Cerebellar nuclear complex (tissue), 1 donor: ENCODE data around the gene NR1D1.

Experiments
- DNase-seq, 2 experiments: peaks; one replicate each; lab custom pipeline; 2025; lab: John Stamatoyannopoulos, UW

NR1D1 gene

DNA sequence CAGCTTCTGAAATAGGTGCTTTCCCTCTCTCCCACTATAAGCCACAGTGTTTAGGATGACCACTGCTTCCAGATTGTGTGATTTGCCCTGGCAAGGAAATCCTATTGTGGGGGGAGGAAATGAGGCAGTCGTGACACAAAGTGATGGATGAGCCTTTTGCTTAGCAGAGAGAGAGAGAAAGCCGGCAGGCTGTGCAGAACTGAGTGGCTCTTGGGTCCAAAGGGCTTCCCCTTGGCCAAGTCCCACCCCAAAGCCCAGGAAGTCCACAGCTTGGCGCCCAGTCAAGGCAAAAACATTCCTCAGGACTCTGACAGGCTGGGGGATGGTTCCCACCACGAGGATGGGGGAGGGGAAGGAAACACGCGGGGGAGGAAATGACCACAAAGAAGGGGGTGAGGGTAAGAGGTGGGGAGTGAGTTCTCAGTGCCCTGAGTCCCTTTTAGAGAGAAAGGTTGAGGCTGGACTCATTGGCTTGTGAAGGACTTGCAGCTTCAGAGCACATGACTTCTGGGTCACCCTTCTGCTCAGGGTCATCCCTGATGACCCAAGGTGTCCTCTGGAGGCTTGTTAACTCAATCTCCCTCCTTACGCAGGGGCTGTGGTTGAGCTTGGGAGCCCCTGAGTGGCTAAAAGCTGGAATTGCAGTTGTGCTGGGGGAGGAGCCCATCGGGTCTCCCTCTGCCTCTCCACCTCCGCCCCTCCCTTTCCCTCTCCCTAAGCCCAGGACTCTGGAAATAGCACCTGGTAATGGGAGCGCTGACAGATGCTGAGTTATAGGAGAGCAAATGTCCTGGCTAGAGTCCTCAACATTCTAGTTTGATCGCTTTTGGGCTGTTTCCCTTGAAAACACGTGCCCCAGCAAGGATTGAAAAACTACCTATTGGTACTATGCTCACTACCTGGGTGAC is 11.1 kb upstream of the NR1D1 start:
- DNase-seq = peak in 1 of 2 experiments; percentile 74

DNA sequence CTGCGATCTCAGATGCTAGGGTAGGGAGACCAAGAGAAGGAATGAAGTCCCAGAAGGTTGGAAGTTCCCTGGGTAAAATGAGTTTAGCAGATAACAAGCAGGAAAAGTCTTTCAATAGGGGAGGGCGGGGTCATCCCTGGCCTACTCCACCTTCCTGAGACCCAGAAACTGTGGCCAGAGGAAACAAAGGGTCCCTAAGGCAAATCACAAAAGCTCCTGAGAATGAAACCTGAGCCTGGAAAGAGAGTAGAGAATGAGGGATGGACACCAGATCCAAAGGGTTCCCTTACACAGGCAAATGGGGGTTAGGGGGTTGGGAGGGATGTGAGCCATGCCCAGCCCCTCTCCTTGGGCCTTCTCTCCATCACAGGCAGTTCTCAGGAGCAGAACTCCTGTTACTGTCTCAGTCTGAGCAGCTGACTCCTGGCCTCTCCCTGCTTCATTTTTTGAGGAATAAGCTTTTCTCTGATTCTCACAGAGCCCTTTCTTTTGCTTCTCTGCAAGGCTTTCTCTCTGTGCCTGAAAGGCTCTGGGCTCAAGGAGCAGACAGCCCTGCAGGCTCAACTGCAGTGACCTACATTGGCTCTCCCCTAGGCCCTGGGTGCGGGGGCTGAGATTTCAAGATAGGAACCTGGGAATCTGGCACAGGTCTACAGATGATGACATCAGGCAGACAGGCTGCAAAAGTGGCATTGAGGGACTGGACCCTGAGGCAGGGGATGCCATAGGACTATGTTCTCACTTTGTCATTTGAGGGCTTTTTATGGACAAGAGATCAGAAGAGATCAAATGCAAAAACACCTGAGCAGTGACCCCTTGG is 9.8 kb upstream of the NR1D1 start:
- DNase-seq = no peak

DNA sequence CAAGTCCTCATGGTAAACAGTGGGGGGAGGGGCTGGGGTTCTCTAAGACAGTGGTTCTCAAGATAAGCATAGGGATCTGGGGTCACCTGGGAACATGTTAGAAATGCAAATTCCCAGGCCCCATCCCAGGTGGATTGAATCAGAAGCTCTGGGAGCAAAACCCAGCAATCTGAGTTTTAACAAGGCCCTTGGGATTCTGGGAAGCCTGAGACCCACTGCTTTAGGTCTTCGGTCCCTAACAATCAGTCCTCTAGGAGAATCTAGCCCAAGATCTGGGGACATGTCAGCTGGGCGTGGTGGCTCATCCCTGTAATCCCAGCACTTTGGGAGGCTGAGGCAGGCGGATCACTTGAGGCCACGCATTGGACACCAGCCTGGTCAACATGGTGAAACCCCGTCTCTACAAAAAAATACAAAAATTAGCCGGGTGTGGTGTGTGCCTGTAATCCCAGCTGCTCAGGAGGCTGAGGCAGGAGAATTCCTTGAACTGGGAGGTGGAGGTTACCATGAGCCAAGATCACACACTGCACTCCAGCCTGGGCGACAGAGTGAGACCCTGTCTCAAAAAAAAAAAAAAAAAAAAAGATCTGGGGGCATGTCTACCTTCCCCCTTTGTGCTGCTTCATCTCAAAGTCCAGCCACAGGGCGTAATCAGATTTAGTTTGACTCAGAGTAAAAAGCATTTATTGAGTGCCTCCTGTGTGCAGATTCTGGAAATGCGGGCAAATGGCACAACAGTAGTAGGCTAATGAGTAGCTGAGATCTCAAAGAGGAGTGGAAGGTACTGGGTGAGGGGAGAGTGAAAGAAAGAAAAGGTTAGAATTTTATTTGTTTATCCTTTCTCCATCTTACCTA is 8.8 kb upstream of the NR1D1 start:
- no peak for DNase-seq

DNA sequence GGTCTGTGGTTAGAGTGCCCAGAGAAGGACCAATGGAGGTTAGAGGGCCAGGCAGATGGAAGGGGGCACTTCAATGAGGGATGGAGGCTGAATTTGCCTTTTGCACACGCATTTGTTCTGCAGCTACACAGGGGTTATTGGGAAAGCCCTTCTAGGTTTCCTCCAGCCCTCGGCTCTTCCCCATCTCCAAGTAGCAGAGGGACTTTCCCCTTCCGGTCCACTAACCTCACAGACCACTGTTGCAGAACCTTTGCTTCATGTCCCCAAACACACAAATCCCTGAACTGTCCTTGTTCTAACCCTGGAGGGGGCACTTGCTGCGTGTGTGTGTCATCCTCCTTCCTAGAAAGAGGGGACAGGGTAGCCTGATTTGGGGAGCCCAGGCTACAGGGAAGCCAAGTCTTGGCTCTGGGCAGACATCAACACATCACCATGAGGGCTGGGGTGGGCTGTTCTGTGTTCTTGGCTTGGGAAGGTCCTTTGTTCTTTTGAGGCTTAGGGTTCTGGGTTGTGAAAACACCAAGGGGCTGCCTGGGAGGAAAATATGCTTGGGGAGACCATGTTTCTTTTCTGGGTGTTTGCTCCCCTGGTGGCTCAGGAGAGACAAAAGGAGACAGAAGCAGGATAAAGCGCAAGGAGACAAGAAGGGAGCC is 7.3 kb upstream of the NR1D1 start:
- no peak for DNase-seq

DNA sequence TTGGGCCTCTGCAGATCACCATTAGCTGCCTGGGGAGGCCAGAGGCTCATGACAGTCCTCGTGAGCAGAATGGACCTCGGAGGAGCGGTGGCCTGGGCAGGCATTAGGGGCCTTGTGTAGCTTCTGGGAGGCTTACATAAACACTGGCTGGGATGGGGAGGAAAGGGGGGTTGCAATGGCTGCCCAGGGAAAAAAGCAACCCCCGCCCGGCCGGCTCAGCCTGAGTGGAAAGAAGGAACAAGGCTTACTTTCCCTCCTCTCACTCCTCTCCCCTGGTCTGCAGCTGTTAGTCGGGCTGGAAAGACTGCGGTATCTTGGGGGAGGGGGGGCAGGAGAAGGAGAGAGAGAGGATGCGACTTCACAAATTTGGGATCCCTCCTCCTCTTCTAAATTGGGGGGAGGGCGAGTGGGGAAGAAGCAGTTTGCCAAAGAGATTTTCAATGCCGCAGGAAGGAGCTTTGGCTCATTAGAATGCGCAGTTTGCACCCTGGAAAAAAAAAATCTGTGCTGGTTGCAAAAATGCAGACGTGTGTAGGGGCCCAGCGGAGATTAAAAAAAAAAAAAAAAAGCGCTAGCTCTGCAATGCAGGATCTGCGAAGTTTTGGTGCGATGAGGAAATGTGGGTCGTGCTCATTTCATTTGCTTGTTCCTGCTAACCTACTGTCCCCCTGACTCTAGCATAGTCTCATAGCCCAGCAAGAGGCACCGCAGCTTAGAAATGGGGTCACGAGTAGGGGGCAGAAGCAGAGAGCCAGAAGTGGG is 6.6 kb upstream of the NR1D1 start:
- no peak for DNase-seq

DNA sequence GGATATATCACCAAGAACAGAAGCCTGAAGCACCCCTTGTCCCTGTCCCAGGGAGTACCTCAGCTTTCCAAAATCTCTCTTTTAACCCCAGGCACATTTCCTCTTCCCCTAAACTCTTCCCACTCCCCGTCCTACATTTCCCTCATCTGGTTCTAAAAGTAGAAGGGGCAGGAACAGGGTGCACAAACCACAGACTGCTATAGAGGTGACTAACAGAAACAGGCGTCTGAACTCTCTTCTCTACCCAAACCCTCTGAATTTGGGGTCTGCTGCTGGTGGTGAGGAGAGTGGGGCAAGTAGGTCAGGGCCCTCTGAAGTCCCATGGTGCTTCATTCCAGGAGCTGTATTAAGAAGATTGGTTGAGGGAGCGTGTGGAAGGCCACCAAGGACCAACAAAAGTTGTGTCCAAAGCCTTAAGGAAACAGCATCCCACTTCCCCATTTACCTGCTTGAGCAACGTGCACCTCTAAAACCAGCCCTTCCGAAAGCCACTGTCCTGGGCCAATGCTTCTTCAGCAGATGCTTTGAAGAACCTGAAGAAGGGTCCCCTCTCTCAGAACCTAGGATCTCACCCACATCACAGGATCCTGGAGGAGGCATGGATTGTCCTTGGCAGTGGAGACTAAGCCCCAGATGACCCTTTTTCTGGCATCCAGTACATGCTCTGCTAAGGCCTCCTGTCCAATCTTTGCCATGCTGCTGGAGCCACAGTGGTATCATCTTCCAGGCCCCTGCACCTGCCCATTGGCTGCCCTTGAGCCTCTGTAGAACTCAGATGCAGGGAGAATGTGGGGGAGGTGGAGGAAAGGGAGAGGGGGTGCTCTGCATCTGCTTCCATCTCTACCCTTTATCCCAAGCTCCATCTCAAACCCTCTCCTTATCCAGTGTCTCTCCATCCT is 5.7 kb upstream of the NR1D1 start:
- no peak for DNase-seq

DNA sequence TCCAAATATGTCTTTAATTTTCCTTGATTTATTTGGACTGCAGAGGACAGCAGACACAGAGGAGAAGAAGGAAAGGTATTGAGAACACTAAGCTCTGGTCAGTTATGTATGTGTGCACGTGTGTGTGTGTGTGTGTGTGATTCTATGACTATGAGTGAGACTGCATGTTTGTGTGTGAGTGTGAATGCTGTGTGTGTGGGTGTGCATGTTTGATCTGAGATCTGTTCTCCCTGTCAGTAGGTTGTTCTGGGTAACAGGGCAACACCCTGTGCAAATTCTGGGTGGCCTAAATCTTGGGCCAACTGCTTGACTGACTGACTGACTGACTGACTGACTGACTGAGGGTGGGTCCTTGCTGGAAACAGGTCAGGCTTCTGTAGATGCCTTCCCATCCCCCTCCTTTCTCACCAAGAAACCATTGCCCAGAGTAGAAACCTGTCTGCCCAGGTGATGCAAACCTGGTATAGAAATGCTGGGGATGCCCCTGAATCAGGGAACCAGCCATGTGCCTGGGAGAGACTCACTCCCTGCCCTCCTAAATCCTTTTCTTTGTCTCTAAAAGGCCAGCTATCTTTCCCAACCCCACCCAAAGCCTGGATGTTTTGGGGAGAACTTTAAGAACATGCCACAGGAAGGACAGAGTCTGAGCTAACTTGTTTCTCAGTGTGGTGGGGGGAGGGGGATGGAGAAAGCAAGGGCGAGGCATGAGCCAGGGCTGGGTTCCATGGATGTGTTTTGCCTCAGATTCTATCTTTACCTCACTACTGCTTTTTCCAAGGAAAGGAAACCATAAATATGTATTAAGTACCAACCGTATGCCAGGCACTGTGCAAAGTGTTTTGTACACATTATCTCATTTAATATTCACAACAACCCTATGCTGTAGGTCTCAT is 4.5 kb upstream of the NR1D1 start:
- DNase-seq = no peak

DNA sequence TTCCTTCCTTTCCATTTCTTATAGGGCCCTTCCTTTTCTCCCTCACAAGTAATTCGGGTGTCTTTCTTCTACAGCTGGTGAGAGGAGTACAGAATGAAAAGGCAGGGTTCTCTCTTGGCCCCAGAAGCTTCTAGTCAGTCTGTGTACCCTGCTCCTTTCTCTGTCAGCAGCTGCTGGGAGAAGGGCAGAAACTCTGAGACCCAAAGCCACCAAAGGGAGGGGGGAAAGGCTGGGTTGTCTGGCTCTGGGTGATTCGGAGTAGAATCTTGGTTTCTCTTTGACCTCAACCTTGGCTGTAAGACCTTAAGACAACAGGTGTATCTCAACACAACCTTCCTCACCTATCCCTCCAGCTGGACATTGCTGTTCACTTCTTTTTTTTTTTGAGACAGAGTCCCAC is 3.3 kb upstream of the NR1D1 start:
- DNase-seq = no peak

DNA sequence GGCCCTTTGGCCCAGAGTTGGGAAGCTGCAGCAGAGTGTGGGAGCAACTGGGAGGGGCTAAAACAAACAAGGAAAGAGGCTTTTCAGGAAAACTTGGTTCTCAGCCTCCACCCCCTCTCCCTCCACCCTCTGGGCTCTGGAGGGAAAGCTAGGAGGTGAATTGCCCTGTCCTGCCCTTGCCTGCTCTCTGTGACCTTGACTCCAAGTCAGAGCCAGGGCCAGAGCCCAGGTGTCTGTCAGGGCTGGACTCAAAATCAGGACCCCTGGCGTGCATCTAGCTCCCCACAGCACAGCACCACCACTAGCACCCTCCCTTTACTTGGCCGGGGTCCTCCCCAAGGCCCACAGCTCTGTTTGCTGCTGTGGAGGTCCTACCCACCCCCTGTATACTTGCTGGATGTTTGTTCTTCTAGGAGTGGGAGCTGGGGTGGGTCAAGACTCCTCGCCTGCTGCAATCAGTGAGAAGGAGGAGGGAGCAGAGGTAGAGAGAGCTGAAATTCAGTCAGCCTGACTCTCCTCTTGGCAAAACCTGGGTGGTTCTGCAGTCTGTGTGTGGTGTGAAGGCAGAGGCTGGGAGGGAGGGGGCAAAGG is 2.8 kb upstream of the NR1D1 start:
- DNase-seq = no peak

DNA sequence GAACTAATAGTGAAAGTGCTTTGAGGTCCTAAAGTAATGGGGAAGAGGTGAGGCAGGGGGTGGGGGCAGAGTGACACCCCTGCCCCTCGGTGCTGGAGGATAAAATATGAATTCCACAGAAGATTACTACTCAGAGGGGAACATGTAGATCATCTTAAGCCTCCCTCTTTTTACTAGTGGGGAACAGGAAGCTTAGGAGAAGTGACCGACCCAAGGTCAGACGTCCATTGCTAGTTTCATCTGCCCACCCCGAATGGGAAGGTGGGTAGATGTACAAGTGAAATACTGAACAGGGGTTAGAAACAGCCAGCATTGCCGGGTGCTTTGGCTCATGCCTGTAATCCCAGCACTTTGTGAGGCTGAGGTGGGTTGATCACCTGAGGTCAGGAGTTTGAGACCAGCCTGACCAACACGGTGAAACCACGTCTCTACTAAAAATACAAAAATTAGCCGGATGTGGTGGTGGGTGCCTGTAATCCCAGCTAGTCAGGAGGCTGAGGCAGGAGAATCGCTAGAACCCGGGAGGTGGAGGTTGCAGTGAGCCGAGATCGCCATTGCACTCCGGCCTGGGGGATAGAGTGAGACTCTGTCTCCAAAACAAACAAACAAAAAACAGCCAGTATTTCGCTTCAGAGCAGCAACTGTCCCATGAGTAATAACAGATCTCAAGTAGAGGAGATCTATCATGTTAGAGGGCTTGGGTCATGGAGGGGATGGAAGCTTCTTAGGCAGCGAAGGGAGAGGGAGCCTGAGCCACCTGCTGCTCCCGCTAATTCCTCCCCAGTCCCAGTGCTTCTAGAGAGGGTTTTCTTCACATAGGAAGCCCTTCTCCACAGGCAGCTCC is 1.2 kb upstream of the NR1D1 start:
- no peak for DNase-seq

DNA sequence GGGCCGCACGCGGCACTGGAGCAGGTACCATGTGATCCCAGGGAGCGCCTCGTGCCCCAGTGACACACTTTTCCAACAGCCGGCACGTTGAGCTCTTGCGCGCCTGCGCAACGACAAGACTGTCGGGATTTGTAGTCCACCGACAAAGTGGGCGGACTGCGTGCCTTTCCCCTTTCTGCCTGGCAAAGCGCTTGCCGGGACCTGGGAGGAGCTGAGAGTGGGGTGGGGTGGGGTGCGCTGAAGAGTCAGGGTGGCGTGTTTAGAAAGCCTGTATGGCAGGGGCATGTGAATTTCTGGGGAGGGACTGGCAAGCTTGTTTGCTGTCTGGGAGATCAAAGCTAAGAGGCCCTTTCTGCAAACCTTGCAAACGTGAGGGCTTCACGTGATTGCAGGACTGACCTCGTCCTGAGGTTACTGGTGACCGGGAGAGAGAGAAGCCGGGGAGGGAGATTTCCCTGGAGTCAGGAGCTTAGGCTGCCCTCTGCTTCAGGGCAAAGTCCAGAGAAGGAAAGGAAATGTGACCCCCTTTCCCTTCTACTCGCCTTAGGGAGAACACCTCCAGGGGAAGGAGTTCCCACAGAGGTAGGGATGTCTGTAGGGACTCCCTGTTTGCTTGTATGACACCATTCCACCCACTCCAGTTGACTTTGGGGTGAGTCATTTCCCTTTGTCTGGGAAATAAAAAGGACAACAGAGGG is 429 bp upstream of the NR1D1 start:
- peak; percentile 85 to 98 for DNase-seq

DNA sequence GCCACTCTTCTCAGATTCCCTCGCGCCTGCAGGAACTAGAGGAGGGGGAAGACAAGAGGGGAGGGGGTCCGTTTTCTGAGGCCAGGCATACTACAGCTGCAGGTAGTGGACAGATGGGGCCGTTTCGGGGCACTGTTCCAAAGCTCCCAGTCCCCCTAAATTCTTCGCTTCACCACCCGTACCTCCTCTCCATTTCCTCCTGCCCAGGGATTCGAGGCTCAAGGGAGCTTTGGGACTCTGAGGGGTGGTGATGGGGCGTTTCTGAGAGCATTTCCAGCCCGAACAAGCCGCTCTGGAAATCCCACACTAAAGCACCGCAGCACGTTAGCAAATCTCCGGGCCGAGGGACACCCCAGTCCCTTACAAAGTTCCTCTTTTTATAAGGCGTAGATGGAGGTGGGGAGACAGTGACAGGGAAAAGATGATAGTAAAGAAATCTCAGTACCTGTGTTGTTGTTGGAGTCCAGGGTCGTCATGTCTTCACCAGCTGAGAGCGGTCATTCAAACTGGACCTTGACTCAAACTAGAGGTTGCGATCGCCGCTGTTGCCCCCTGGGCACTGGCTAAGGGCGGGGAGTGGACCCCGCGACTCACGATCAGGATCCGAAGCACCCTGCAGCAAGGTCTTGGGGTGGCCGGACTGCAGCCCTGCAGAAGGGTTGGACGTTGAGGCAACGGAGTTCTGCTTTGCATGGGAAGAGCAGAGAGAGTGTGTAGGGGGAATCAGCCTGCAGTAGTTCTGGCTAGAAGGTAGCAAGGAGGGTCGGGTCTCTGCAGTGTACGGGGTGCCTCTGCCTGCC is 570 bp downstream of the NR1D1 start:
- no peak for DNase-seq

DNA sequence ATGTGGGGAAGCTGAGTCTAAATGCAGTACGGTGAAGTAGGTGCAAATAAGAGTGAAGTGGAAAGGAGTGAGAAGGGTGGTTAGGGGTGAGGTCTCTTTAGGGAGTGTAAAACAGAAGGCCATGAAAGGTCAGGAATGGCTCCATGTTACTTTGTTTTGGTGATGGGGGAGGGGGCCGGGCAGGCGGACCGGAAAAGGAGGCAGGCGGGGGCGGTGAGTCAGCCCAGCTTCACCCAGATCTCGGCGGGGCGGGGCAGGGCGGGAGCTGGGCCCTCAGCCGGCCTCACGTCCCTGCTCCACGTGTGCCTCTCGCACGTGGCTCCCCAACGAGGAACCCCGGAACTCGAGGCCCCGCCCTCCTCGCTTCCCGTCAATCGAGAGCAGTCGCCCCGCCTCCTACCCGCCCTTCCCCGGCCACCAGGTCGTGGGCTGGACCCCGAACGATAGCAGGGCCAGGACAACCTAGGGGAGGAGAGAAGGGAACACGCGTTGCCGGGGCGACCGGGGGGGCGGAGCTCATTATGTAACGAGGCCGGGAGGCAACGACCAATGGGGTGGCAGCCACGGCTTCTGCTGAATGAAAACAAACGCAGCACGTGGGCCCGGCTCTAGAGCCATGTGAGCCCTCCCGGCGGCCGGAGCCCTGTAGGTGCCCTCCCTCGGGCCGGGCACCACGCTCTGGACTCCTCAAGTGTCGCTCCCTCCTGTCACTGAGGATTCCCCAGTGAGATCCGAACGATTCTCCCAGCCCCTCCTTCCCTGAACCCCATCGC is 1.4 kb downstream of the NR1D1 start:
- DNase-seq = peak; percentile 95 to 96

DNA sequence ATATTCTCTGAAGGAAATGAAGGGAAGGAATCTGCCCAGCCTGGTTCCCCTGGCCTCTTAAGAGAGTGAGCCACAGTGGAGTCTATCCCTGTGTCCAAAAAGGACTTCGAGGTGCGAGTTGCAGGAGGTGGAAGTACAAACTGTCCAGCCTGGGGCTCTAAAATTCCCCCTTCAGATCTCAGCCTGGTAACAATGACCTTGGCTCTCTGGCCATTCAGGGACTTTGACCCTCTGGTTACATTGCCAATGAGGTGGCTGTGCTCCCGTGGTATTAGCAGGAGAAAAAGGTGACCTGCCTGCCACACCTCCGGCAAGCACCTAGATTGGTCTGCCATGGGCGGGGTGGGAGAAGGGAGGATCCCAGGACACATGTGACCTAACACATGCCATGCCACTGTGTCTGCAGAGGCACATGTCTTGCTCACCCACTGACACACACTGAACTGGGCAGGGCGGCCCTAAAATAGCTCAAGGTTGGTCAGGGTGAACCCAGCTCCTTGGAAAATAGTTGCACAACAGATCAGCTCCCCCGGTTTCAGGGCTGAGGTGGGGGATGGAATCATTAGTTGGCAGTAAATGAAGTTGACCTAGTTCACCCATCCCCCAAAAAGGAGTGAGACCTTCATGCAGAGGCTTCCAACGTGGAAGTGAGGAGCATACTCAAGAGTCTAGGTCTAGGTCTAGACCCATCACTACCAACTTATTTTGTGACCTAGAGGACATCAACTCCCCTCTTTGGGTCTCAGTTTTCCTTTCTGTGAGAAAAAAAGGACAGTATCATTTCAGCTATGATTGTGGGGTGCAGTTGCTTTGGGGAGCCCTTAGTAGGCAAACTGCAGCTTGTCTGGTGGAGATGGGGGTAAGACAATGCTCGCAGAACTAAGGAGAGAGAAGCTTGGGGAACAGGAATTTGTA is 2.2 kb downstream of the NR1D1 start:
- no peak for DNase-seq
